ENCODE results near the gene CCDC71L.

DNA sequence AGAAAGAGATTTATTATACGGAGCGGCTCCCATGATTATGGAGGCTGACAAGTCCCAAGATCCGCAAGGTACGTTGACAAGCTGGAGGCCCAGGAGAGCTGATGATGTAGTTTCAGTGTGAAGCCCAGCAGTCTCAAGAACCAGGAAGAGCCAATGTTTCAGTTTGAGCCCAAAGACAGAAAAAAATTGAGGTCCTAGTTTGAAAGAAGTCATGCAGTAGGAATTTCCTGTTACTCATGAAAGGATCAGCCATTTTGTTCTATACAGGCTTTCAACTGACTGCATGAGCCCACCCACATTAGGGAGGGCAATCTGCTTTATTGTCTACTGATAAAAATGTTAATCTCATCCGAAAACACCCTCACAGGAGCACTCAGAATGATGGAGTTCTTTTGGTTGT, 51.5 kb downstream of the CCDC71L start:
- TF ChIP-seq EP300 (IDR thresholded peaks at IDR 0.05; ENCODE audit: borderline replicate concordance): no peak
- TF ChIP-seq EGR1 (IDR thresholded peaks at IDR 0.05): no peak
- no peak for TF ChIP-seq TAF1 (IDR thresholded peaks at IDR 0.05; ENCODE audit: low read depth)
